HL-60 (cell line): Measurements from ENCODE around the gene RBMXL2.
A peak's percentile ranks its signal among the peaks of the same experiment; 100 is the strongest.

Experiments
- DNase-seq, 2 experiments: peaks; one replicate each; pipeline ENCODE4 v3.0.0-alpha.2; 2010 to 2020; ENCODE audit warnings: low read depth in 1 of 2, low spot score in 1 of 2
- H3K27ac ChIP-seq: fragments of 250-450 bp; sonication (Bioruptor Pico); replicated peaks from 2 replicates; pipeline ENCODE4 v1.5.1; 2020; ENCODE audit warnings: mild to moderate bottlenecking, moderate library complexity
- H3K27me3 ChIP-seq: fragments of 250-450 bp; sonication (Bioruptor Pico); 2 replicates; pipeline ENCODE4 v1.5.1; 2021; ENCODE audit warnings: mild to moderate bottlenecking, moderate library complexity; ENCODE audit not compliant: insufficient read depth, poor library complexity, severe bottlenecking
- H3K4me3 ChIP-seq: replicated peaks from 2 replicates; pipeline ENCODE4 v1.5.1; 2011; ENCODE audit warnings: mild to moderate bottlenecking, control low read depth, low read length; ENCODE audit not compliant: insufficient read depth
- GABPA ChIP-seq: IDR thresholded peaks from 2 replicates; pipeline ENCODE4 v1.6.1; 2012; ENCODE audit warnings: low read depth
- POLR2AphosphoS5 ChIP-seq: IDR thresholded peaks from 2 replicates; pipeline ENCODE4 v1.6.1; 2012; ENCODE audit warnings: low read depth
- SPI1 ChIP-seq: IDR thresholded peaks from 2 replicates; pipeline ENCODE4 v1.6.1; 2012; ENCODE audit warnings: low read depth, mild to moderate bottlenecking, borderline replicate concordance
- TF ChIP-seq, protein P1 (sequence below): IDR thresholded peaks from 2 replicates; pipeline ENCODE4 v1.6.1; 2012; ENCODE audit warnings: low read depth; ENCODE audit not compliant: insufficient replicate concordance
- TF ChIP-seq, protein P2 (sequence below): IDR thresholded peaks from one replicate; pipeline ENCODE4 v1.5.1; 2011; ENCODE audit warnings: low read length, control low read depth, inconsistent platforms; ENCODE audit not compliant: insufficient read depth

Gene RBMXL2

DNA sequence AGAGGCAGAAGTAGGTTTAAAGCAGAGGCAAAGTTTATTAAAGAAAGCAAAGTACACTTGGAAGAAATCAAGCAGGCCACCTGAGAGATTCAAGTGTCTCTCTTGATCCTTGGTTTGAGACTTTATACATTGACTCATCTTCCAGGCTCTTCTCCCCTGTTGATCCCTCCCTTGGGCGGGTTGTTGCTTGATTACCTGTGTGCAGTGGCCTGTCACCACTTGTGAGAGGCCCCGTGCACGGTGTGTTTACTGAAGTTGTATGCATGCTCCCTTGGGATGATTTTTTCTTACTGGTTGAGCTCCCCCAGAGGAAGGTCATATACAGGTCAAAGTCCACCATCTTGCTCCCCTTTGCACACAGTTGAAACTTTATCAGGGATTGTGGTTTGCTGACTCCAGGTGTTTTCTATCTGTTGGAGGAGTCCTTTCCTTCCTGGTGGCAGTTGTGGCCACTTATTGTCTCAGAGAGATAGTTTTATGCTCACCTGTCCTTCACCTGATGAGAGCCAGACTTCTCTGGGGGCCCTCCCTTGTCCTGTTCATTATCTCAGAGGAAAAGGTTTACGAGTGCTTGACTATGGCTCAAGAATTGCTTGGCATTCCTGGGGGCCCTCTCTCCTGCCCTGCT is 16.3 kb upstream of the RBMXL2 start:
- DNase-seq = no peak

DNA sequence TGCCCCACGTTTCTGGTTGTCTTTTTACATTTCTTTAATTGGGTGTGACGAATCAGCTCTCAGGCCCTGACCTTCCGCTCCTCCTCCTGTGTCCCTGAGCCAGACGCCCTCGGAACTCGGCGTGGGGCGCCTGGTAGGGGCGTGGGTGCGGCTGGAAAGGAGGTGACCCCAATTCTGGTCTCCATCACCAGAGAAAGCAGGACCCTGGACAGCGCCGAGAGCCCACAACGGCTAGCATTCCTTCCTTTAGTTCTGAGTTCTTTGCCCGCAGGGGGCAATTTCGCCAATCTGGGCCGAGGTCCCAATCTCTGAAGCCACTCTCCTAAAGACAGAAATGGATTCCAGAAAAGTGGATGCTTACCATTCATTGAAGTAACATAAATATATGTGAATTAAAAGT is 11.7 kb upstream of the RBMXL2 start:
- Histone ChIP-seq H3K27ac (no peak overlapping the region), H3K4me3 (no peak overlapping the region), H3K27me3 (no peaks in the 10 kb centered on the region)
- DNase-seq = no peak
- TF ChIP-seq SPI1 (no peak), POLR2AphosphoS5 (no peak)
- TF ChIP-seq, protein P1, sequence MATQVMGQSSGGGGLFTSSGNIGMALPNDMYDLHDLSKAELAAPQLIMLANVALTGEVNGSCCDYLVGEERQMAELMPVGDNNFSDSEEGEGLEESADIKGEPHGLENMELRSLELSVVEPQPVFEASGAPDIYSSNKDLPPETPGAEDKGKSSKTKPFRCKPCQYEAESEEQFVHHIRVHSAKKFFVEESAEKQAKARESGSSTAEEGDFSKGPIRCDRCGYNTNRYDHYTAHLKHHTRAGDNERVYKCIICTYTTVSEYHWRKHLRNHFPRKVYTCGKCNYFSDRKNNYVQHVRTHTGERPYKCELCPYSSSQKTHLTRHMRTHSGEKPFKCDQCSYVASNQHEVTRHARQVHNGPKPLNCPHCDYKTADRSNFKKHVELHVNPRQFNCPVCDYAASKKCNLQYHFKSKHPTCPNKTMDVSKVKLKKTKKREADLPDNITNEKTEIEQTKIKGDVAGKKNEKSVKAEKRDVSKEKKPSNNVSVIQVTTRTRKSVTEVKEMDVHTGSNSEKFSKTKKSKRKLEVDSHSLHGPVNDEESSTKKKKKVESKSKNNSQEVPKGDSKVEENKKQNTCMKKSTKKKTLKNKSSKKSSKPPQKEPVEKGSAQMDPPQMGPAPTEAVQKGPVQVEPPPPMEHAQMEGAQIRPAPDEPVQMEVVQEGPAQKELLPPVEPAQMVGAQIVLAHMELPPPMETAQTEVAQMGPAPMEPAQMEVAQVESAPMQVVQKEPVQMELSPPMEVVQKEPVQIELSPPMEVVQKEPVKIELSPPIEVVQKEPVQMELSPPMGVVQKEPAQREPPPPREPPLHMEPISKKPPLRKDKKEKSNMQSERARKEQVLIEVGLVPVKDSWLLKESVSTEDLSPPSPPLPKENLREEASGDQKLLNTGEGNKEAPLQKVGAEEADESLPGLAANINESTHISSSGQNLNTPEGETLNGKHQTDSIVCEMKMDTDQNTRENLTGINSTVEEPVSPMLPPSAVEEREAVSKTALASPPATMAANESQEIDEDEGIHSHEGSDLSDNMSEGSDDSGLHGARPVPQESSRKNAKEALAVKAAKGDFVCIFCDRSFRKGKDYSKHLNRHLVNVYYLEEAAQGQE = peak; percentile 94

More for the DNA sequence above, 16.3 kb upstream of the RBMXL2 start:
- H3K4me3 ChIP-seq = no peak overlapping the region
- no peak for TF ChIP-seq POLR2AphosphoS5
- TF ChIP-seq, protein P1 = no peak
- TF ChIP-seq, protein P2, sequence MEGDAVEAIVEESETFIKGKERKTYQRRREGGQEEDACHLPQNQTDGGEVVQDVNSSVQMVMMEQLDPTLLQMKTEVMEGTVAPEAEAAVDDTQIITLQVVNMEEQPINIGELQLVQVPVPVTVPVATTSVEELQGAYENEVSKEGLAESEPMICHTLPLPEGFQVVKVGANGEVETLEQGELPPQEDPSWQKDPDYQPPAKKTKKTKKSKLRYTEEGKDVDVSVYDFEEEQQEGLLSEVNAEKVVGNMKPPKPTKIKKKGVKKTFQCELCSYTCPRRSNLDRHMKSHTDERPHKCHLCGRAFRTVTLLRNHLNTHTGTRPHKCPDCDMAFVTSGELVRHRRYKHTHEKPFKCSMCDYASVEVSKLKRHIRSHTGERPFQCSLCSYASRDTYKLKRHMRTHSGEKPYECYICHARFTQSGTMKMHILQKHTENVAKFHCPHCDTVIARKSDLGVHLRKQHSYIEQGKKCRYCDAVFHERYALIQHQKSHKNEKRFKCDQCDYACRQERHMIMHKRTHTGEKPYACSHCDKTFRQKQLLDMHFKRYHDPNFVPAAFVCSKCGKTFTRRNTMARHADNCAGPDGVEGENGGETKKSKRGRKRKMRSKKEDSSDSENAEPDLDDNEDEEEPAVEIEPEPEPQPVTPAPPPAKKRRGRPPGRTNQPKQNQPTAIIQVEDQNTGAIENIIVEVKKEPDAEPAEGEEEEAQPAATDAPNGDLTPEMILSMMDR = no peak
- no peak for TF ChIP-seq SPI1
- no peak for TF ChIP-seq GABPA
- H3K27me3 ChIP-seq = no peaks in the 10 kb centered on the region
- no peak overlapping the region for H3K27ac ChIP-seq

DNA sequence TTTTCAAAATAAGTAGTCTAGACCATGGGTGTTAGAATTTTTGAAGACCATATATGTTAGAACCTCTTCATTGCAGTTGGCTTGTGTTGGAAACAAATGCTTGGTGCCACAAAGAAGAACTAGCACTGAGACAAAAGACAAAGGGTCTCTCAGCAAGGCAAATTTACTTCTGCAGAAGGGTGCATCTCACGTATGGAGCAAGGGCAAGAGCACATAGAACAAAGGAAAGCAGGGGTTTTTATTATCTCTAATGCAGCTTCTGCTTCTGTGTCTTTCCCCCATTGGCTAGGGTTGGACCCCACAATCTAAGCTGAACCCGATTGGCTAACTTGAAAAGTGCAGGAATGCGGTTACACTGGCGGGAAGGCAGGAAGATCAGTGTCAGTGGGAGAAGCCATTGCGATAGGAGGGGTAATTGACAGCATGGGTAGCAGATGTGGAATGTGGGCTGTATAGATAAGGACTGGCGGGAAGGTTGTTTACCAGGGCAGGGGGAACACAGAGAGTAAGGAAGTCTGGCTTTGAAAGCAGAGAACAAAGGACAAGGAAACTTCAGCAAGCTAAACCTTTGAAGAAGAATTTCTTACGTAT is 9.2 kb upstream of the RBMXL2 start:
- no peak for TF ChIP-seq GABPA
- no peak for TF ChIP-seq POLR2AphosphoS5
- TF ChIP-seq, protein P2 = no peak
- TF ChIP-seq SPI1 = no peak
- TF ChIP-seq, protein P1 = no peak
- no peak for DNase-seq
- no peak overlapping the region for H3K27ac ChIP-seq
- no peaks in the 10 kb centered on the region for H3K27me3 ChIP-seq
- H3K4me3 ChIP-seq = no peak overlapping the region
